Fibroblast of mammary gland (primary cell): ENCODE measurements around the gene NXPE2.
A peak's percentile ranks its signal among the peaks of the same experiment; 100 is the strongest.
"Not testable (repeated sequence)": the region's sequence is repeated elsewhere in the genome, so short reads cannot be mapped to it uniquely, and the experiment has no call there.

ENCODE experiments used
- DNase-seq: peaks from one replicate; pipeline ENCODE4 v3.0.0-alpha.2; 2010; ENCODE audit warnings: low read depth
- H3K4me3 ChIP-seq: 2 replicates; pipeline ENCODE4 v1.5.1; 2011; ENCODE audit warnings: low read depth, mild to moderate bottlenecking, low read length, moderate library complexity; ENCODE audit not compliant: control insufficient read depth
- TF ChIP-seq, protein P1 (sequence below): conservative IDR thresholded peaks from 2 replicates; pipeline ENCODE4 v1.5.1; 2011; ENCODE audit warnings: low read depth, low read length, inconsistent platforms; ENCODE audit not compliant: control insufficient read depth, insufficient read depth

NXPE2 gene

DNA sequence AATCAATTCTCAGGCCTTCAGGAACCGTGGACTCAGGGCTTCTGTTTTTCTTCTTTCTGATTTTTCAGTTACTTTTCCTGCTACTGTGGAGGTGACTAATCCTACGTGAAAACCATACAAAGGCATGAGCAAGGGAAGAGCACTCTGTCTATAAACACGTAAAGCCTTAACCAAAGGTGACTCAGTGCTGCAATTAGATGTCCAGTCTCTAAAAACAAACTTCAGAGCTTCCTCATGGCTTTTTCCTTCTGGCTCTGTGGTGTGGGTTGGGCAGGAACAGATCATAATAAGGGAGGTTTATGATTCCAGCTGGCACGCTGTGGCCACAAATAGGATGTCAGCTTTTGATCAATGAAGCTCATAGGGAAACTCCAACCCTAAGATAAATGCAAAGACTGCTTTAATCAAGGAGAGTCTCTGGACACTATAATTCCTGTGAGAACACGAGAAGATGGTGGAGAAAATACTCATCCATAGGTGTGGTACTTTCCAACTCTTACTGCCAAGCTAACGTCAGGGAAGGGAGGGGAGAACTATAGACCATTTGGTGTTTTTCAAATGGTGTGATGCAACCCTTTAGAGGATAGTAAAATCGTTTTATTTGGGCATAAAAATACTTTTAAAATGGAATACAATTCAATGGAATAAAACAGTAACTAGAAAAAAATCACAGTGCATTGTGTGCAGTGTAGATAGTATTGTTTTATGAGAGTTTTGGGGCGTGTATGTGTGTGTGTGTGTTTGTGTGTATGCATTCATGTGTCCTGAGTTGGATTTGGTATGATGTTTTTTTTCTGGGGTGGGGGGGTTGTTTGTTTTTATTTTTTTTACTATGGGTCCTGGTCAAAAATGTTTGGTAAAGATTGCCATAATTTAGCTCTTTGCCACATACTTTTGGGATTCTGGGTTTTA, at the start of gene NXPE2:
Gene NXPE2, plus strand, starts transcription at position 403 of the 912 bp plus-strand sequence. Its CDS starts 49 bp downstream, at position 452.
- H3K4me3 ChIP-seq, result no peak within 1 kb of the TSS
- DNase-seq, result peak; percentile 62
- TF ChIP-seq, protein P1, sequence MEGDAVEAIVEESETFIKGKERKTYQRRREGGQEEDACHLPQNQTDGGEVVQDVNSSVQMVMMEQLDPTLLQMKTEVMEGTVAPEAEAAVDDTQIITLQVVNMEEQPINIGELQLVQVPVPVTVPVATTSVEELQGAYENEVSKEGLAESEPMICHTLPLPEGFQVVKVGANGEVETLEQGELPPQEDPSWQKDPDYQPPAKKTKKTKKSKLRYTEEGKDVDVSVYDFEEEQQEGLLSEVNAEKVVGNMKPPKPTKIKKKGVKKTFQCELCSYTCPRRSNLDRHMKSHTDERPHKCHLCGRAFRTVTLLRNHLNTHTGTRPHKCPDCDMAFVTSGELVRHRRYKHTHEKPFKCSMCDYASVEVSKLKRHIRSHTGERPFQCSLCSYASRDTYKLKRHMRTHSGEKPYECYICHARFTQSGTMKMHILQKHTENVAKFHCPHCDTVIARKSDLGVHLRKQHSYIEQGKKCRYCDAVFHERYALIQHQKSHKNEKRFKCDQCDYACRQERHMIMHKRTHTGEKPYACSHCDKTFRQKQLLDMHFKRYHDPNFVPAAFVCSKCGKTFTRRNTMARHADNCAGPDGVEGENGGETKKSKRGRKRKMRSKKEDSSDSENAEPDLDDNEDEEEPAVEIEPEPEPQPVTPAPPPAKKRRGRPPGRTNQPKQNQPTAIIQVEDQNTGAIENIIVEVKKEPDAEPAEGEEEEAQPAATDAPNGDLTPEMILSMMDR, result no peak

DNA sequence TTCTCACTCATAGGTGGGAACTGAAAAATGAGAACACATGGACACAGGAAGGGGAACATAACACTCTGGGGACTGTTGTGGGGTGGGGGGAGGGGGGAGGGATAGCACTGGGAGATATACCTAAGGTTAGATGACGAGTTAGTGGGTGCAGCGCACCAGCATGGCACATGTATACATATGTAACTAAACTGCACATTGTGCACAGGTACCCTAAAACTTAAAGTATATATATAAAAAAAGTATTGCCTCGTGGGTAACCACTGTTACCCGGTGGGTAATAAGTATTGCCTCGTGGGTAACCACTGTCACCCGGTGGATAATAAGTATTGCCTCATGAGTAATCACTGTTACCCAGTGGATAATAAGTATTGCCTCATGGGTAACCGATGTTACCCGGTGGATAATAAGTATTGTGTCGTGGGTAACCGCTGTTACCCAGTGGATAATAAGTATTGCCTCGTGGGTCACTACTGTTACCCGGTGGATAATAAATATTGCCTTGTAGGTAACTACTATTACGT, 46.8 kb upstream of the NXPE2 start:
- DNase-seq, H3K4me3 ChIP-seq: not testable (repeated sequence)

DNA sequence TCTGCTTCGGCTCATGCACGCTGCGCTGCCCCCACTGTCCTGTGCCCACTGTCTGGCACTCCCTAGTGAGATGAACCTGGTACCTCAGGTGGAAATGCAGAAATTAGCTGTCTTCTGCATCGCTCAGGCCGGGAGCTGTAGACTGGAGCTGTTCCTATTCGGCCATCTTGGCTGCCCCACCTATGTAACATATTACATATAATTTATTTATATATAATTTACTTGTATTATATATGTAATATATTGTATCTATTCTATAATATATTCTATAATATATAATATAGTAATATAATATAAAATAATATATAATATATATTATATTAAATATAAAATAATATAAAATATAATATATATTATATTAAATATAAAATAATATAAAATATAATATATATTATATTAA, 38.9 kb upstream of the NXPE2 start:
- DNase-seq, result not testable (repeated sequence)

DNA sequence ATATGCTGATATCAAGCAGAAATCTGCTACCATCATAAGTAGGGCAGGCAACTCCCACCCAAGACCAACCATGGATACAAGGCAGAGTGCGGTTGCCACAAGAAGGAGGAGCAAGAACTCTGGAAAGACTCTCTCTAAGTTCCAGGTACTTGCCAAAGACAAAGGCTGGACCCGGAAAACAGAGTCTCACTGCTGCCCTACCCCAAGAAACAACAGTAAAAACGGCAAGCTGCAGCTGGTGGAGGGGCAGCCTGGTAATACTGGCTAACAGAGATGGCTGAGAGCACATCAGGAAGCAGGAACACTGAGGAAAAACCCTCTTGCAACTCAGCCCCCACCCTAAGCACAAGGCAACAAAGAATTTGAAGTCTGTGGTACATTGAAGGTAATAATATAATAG, 27.7 kb upstream of the NXPE2 start:
- no peak for DNase-seq
- H3K4me3 ChIP-seq, result no peak overlapping the region
- TF ChIP-seq, protein P1, result no peak

More for the DNA sequence above, 38.9 kb upstream of the NXPE2 start:
- H3K4me3 ChIP-seq, result not testable (repeated sequence)

DNA sequence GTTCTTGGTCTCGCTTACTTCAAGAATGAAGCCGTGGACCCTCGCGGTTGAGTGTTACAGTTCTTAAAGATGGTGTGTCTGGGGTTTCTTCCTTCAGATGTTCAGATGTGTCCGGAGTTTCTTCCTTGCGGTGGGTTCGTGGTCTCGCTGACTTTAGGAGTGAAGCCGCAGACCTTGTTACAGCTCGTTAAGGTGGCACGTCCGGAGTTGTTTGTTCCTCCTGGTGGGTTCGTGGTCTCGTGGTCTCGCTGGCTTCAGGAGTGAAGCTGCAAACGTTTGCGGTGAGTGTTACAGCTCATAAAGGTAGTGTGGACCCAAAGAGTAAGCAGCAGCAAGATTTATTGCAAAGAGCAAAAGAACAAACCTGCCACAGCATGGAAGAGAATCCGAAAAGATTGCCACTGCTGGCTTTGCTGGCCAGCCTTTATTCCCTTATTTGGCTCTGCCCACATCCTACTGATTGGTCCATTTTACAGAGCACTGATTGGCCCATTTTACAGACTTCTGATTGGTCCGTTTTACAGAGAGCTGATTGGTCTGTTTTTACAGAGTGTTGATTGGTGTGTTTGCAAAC, 27.1 kb upstream of the NXPE2 start:
- DNase-seq, result no peak
- TF ChIP-seq, protein P1, result no peak
- H3K4me3 ChIP-seq, result no peak overlapping the region

DNA sequence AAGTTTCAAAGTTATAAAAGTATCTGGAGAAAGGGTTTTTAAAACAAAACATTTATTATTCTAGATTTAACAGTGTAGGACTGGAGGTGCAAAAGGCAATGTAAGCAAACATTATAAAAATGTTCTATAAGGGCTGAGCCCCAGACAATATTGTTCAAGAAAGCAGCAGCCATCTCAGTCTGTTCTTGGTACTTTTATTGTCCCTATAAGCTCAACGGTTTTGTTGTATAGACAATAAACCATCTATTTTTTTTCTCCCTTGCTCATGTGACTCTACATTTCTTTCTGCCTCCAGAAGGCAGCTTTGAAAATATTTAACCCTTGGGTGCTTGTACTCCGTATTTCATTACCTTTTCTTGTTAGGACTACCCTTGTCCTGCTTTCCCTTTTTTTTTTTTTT, 25.2 kb upstream of the NXPE2 start:
- H3K4me3 ChIP-seq, result no peak overlapping the region
- TF ChIP-seq, protein P1, result no peak
- DNase-seq, result no peak

DNA sequence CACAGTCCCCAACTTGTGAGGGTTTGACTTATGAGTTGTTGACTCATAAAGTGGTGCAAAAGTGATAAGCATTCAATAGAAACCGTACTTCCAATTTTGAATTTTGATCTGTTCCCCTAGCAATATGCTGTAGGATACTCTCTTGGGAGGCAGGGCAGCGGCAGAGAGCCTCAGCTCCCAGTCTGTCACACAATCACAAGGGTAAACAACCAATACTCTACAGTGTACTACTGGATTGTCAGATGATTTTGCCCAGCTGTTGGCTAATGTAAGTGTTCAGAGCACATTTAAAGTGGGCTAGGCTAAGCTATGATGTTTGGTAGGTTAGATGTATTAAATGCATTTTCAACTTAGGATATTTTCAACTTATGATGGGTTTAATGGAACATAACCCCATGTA, 13.7 kb upstream of the NXPE2 start:
- TF ChIP-seq, protein P1, result no peak
- H3K4me3 ChIP-seq, result no peak overlapping the region
- DNase-seq, result no peak
